Measurements from ENCODE around the gene FIGNL1. TPM values are rescaled to one million over a fixed set of nuclear protein-coding genes. Genes with fewer than 3 reads are reported as not detected.

FIGNL1 gene
- total and polyA plus RNA-seq, 10 of the 15 experiments (the other 5 are each of a cell fraction or from before 2014, with no cell fraction given): 11.5 to 37.4 (median 29.0) TPM

DNA sequence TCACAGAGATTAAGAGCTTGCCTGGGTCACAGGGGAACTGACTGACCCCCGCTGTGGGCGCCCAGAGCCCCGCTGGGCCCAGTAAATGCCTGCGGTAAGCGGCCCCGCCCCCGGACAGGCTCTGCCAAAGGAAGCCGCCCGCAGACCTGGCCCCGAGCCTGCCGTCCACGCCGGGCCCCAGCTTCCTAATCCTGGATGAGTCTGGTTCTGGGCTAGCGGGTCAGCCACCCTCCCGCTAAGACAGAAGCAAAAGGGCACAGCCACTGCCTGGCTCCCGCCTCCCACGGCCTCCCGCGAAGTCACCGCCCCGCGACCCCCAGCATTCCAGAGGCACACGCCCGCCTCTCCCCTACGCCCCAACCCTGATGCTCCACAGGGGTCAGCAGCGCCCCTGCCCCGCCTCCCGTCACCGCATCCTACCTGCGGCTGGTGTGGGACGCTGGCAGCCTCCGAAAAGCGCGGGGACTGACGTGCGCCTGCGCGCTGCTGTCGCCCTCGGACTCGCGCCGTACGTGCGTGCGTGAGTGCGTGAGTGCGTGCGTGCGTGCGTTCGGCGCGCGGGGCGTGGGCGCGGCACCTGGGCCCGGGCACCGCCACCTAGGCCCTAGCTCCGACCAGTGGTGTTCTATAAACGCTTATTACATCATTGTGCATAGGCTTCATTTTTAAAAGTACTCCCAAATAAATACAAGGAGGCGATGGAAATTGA is at the start of gene FIGNL1 (continued):
- TF ChIP-seq, protein P1, sequence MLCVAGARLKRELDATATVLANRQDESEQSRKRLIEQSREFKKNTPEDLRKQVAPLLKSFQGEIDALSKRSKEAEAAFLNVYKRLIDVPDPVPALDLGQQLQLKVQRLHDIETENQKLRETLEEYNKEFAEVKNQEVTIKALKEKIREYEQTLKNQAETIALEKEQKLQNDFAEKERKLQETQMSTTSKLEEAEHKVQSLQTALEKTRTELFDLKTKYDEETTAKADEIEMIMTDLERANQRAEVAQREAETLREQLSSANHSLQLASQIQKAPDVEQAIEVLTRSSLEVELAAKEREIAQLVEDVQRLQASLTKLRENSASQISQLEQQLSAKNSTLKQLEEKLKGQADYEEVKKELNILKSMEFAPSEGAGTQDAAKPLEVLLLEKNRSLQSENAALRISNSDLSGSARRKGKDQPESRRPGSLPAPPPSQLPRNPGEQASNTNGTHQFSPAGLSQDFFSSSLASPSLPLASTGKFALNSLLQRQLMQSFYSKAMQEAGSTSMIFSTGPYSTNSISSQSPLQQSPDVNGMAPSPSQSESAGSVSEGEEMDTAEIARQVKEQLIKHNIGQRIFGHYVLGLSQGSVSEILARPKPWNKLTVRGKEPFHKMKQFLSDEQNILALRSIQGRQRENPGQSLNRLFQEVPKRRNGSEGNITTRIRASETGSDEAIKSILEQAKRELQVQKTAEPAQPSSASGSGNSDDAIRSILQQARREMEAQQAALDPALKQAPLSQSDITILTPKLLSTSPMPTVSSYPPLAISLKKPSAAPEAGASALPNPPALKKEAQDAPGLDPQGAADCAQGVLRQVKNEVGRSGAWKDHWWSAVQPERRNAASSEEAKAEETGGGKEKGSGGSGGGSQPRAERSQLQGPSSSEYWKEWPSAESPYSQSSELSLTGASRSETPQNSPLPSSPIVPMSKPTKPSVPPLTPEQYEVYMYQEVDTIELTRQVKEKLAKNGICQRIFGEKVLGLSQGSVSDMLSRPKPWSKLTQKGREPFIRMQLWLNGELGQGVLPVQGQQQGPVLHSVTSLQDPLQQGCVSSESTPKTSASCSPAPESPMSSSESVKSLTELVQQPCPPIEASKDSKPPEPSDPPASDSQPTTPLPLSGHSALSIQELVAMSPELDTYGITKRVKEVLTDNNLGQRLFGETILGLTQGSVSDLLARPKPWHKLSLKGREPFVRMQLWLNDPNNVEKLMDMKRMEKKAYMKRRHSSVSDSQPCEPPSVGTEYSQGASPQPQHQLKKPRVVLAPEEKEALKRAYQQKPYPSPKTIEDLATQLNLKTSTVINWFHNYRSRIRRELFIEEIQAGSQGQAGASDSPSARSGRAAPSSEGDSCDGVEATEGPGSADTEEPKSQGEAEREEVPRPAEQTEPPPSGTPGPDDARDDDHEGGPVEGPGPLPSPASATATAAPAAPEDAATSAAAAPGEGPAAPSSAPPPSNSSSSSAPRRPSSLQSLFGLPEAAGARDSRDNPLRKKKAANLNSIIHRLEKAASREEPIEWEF (IDR thresholded peaks at IDR 0.05; ENCODE audit: insufficient replicate concordance, low read depth, low read length): no peak
- TF ChIP-seq CTCF (IDR thresholded peaks at IDR 0.05 in 2 of 3, conservative IDR thresholded peaks at IDR 0.05 in 1 of 3; ENCODE audit: control insufficient read depth in 2 of 3, extremely low read depth in 1 of 3, insufficient read depth in 1 of 3, low read depth in 3 of 3, low read length in 3 of 3) (no peak), RUNX3 (IDR thresholded peaks at IDR 0.05; ENCODE audit: low read length) (peak; percentile 41; the same call in 1 of the 2 replicates), EZH2 (IDR thresholded peaks at IDR 0.05; ENCODE audit: borderline replicate concordance, control insufficient read depth, low read depth, low read length) (no peak), CEBPB (IDR thresholded peaks at IDR 0.05; ENCODE audit: borderline replicate concordance in 1 of 2, low read depth in 2 of 2, low read length in 2 of 2) (no peak), ATF7 (IDR thresholded peaks at IDR 0.05; ENCODE audit: low read depth) (peak; percentile 40; the same call in 1 of the 2 replicates), NRF1 (conservative IDR thresholded peaks at IDR 0.05; ENCODE audit: low read depth, low read length) (peak; percentile 86), BCLAF1 (IDR thresholded peaks at IDR 0.05) (no peak), SMAD1 (IDR thresholded peaks at IDR 0.05; ENCODE audit: low read depth, partially characterized antibody) (no peak), POU2F2 (IDR thresholded peaks at IDR 0.05; ENCODE audit: borderline replicate concordance, low read depth, low read length) (no peak; the same call in 2 of the 3 replicates), YY1 (IDR thresholded peaks at IDR 0.05; ENCODE audit: low read depth, low read length) (peak; percentile 22; the same call in 1 of the 2 replicates), CHD2 (IDR thresholded peaks at IDR 0.05; ENCODE audit: borderline replicate concordance, low read depth, low read length) (peak; percentile 53; the same call in 1 of the 2 replicates), HDAC2 (IDR thresholded peaks at IDR 0.05) (no peak), TCF3 (IDR thresholded peaks at IDR 0.05; ENCODE audit: borderline replicate concordance, insufficient read depth, low read depth, low read length) (peak; percentile 79; the same call in 1 of the 2 replicates), RBBP5 (conservative IDR thresholded peaks at IDR 0.05) (no peak), JUNB (IDR thresholded peaks at IDR 0.05) (no peak), TCF12 (IDR thresholded peaks at IDR 0.05; ENCODE audit: low read depth, low read length) (0 out of 2 replicates have a peak, but pooled peaks have one; percentile 59), TBL1XR1 (IDR thresholded peaks at IDR 0.05; ENCODE audit: low read depth, low read length) (no peak)
- TF ChIP-seq, protein P2, sequence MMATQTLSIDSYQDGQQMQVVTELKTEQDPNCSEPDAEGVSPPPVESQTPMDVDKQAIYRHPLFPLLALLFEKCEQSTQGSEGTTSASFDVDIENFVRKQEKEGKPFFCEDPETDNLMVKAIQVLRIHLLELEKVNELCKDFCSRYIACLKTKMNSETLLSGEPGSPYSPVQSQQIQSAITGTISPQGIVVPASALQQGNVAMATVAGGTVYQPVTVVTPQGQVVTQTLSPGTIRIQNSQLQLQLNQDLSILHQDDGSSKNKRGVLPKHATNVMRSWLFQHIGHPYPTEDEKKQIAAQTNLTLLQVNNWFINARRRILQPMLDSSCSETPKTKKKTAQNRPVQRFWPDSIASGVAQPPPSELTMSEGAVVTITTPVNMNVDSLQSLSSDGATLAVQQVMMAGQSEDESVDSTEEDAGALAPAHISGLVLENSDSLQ (IDR thresholded peaks at IDR 0.05): peak; percentile 77
